AG04449 (cell line): ENCODE measurements around the gene KIF1B.
"Not testable (repeated sequence)": the region's sequence is repeated elsewhere in the genome, so short reads cannot be mapped to it uniquely, and the experiment has no call there.

ENCODE experiments used
- CTCF ChIA-PET: fragments of 350-600 bp; formaldehyde crosslinking; extraction: SDS; loops from one replicate; lab custom pipeline; 2021; ENCODE audit warnings: antibody characterized with exemption; lab: Yijun Ruan, JAX
- POLR2A ChIA-PET: fragments of 400-600, 350-600 bp; formaldehyde crosslinking; extraction: SDS; loops from one replicate; lab custom pipeline; 2020; ENCODE audit warnings: antibody characterized with exemption, inconsistent platforms; lab: Yijun Ruan, JAX
- DNase-seq: peaks from one replicate; pipeline ENCODE4 v3.0.0-alpha.2; 2010; ENCODE audit warnings: low read depth, low spot score
- H3K4me3 ChIP-seq: 2 replicates; pipeline ENCODE4 v1.5.1; 2011; ENCODE audit warnings: low read depth, mild to moderate bottlenecking, control low read depth, low read length
- TF ChIP-seq, protein P1 (sequence below): IDR thresholded peaks from one replicate; pipeline ENCODE4 v1.5.1; 2011; ENCODE audit warnings: mild to moderate bottlenecking, moderate library complexity, low read length, control low read depth, inconsistent platforms; ENCODE audit not compliant: insufficient read depth; ENCODE audit errors: missing control alignments

The KIF1B gene

DNA sequence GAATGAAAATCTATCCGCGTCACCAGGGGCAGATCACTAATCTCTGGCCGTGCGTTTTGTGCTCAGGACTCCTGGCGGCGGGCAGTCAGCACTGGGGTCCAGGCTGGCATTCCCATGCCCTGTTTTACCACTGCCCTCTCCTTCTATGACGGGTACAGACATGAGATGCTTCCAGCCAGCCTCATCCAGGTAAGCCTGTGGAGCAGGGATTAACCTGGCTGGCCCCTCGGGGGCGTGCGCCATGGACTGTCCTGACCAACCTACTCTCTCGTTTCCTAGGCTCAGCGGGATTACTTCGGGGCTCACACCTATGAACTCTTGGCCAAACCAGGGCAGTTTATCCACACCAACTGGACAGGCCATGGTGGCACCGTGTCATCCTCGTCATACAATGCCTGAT lies 209.0 kb downstream of the KIF1B start:
- CTCF ChIA-PET: interaction anchor here (2.1 to 4.6 kb wide), 2 partner anchors 10 to 42 kb away, joined by 7 to 42 read pairs; partner anchors contain the start of gene CENPS
- POLR2A ChIA-PET: no interaction called here
- TF ChIP-seq, protein P1, sequence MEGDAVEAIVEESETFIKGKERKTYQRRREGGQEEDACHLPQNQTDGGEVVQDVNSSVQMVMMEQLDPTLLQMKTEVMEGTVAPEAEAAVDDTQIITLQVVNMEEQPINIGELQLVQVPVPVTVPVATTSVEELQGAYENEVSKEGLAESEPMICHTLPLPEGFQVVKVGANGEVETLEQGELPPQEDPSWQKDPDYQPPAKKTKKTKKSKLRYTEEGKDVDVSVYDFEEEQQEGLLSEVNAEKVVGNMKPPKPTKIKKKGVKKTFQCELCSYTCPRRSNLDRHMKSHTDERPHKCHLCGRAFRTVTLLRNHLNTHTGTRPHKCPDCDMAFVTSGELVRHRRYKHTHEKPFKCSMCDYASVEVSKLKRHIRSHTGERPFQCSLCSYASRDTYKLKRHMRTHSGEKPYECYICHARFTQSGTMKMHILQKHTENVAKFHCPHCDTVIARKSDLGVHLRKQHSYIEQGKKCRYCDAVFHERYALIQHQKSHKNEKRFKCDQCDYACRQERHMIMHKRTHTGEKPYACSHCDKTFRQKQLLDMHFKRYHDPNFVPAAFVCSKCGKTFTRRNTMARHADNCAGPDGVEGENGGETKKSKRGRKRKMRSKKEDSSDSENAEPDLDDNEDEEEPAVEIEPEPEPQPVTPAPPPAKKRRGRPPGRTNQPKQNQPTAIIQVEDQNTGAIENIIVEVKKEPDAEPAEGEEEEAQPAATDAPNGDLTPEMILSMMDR: no peak
- no peak for DNase-seq
- no peak overlapping the region for H3K4me3 ChIP-seq

DNA sequence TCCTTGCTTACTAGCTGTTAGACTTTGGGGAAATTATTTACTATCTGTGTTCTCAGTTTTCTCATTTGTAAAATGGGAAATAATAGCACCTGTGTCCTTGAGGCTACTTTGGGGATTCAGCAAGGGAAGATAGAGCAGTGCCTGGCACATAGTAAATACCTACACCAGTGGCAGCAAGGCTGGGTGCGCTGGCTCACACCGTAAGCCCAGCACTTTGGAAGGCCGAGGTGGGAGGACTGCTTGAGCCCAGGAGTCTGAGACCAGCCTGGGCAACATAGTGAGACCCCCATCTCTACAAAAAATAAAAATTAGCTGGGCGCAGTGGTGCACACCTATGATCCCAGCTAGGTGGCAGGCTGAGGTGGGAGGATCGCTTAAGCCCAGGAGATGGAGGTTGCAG lies 211.3 kb downstream of the KIF1B start:
- POLR2A ChIA-PET: no interaction called here

DNA sequence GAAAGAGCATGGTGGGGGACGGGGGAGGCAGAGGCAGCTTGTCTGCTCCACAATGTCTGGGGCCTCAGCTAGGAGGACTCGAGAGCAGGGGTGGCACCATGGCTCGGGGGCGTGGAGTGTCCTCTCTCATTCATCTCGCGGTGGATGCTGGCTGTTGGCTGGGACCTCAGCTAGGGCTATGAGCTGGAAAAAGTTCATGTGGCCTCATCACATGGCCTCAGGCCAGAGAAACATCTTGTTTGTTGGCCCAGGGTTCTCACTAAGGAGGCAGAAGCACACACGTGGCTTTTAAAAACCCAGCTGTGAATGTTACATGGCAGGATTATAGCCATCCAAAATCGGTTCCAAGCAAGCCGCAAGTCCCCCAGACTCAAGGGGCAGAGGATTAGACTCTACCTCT lies 213.7 kb downstream of the KIF1B start:
- no peak for DNase-seq
- ChIA-PET POLR2A (no interaction called here), CTCF (interaction anchor here (1.1 to 3.5 kb wide), 3 partner anchors 10 to 550 kb away, joined by 3 to 46 read pairs (median 5); no protein-coding TSS in a partner anchor)
- TF ChIP-seq, protein P1: no peak
- H3K4me3 ChIP-seq: no peak overlapping the region

More for the DNA sequence above, 211.3 kb downstream of the KIF1B start:
- TF ChIP-seq, protein P1: no peak
- H3K4me3 ChIP-seq: no peak overlapping the region
- no peak for DNase-seq
- CTCF ChIA-PET: interaction anchor here (2.1 to 4.6 kb wide), 2 partner anchors 8 to 45 kb away, joined by 7 to 42 read pairs; partner anchors contain the start of gene CENPS

DNA sequence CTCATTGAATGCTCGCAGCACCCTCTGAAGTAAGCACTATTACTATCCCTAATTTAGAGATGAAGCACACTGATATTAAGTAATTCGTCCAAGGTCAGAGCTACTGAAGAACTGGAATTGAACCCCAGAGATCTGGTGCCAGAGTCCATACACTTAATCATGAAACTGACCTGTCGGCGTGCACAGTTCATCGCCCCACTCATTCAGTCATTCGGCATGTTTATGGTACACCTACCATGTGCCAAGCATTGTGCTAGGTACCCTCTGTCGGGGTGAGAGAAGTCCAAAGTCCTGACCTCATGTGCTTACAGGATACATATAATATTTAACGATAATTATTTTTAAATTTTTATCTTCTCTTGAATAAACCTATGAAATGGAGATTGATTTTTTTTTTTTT lies 214.3 kb downstream of the KIF1B start:
- no peak overlapping the region for H3K4me3 ChIP-seq
- TF ChIP-seq, protein P1: no peak
- ChIA-PET POLR2A (interaction anchor here (0.7 kb wide), 1 partner anchor 113 kb away, joined by 3 read pairs; no protein-coding TSS in a partner anchor), CTCF (interaction anchor here (0.9 to 3.5 kb wide), 4 partner anchors 9 to 550 kb away, joined by 3 to 46 read pairs (median 4); no protein-coding TSS in a partner anchor)
- DNase-seq: no peak

DNA sequence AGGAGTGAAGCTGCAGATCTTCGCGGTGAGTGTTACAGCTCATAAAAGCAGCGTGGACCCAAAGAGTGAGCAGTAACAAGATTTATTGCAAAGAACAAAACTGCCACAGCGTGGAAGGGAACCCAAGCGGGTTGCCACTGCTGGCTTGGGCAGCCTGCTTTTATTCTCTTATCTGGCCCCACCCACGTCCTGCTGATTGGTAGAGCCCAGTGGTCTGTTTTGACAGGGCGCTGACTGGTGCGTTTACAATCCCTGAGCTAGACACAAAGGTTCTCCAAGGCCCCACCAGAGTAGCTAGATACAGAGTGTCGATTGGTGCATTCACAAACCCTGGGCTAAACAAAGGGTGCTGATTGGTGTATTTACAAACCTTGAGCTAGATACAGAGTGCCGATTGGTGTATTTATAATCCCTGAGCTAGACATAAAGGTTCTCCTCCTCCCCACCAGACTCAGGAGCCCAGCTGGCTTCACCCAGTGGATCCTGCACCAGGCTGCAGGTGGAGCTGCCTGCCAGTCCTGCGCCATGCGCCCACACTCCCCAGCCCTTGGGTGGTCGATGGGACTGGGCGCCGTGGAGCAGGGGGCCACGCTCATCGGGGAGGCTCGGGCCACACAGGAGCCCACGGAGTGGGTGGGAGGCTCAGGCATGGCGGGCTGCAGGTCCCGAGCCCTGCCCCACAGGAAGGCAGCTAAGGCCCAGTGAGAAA lies 215.6 kb downstream of the KIF1B start:
- not testable (repeated sequence) for H3K4me3 ChIP-seq

DNA sequence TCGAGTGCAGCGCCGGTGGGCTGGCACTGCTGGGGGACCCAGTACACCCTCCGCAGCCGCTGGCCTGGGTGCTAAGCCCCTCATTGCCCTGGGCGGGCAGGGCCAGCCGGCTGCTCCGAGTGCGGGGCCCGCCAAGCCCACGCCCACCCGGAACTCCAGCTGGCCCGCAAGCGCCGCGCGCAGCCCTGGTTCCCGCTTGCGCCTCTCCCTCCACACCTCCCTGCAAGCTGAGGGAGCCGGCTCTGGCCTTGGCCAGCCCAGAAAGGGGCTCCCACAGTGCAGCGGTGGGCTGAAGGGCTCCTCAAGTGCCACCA lies 216.1 kb downstream of the KIF1B start:
- CTCF ChIA-PET: interaction anchor here (1.3 to 3.5 kb wide), 3 partner anchors 13 to 49 kb away, joined by 4 to 46 read pairs (median 9); no protein-coding TSS in a partner anchor
- not testable (repeated sequence) for DNase-seq, H3K4me3 ChIP-seq
- POLR2A ChIA-PET: interaction anchor here (1.1 kb wide), 1 partner anchor 45 kb away, joined by 3 read pairs; no protein-coding TSS in a partner anchor

More for the DNA sequence above, 215.6 kb downstream of the KIF1B start:
- CTCF ChIA-PET: interaction anchor here (0.9 to 3.5 kb wide), 6 partner anchors 12 to 52 kb away, joined by 3 to 46 read pairs (median 4); no protein-coding TSS in a partner anchor
- DNase-seq: not testable (repeated sequence)
- POLR2A ChIA-PET: interaction anchor here (1.1 kb wide), 1 partner anchor 45 kb away, joined by 3 read pairs; no protein-coding TSS in a partner anchor

DNA sequence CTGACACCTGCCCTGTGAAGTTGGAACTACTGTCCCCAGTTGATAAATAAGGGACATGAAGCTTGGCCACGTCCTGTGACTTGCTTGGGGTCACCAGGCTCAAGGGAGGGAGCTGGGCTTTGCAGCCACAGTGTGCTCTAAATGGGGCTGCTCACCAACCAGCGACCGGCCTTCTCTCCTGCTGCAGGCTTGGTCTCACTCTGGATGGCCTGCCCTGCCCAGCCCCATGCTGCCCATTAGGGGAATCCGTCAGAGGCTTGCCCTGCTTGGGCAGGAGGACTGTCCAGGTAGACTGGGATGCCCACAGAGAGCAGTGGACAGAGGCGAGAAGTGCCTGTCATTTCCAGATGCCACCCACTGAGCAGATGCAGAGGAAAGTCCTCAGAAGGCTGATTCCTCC lies 218.6 kb downstream of the KIF1B start:
- DNase-seq: no peak
- ChIA-PET POLR2A (no interaction called here), CTCF (interaction anchor here (0.9 to 12.3 kb wide), 33 partner anchors 9 to 801 kb away, joined by 3 to 332 read pairs (median 8); partner anchors contain the start of genes KIF1B and PGD)
- TF ChIP-seq, protein P1: no peak
- no peak overlapping the region for H3K4me3 ChIP-seq
